Endothelial cell of umbilical vein (primary cell): ENCODE measurements around the gene CERS6. TPM values are rescaled to one million over a fixed set of nuclear protein-coding genes. Genes with fewer than 3 reads are reported as not detected.
"Not testable (repeated sequence)": the region's sequence is repeated elsewhere in the genome, so short reads cannot be mapped to it uniquely, and the experiment has no call there.

Experiments
- BruUV-seq: library from RNA; stranded (reverse); fragments of 400-500 nt; replicated peaks from 2 replicates; lab custom pipeline; 2021; lab: Mats Ljungman, UMichigan
- CTCF ChIA-PET: fragments of 300-600, 350-600 bp; sonication (Branson Sonifier 250); formaldehyde crosslinking; loops from one replicate; lab custom pipeline; 2021; ENCODE audit warnings: antibody characterized with exemption, inconsistent platforms; lab: Charles Lee
- POLR2A ChIA-PET: fragments of 300-600, 350-600 bp; sonication (Branson Sonifier 250); formaldehyde crosslinking; loops from one replicate; lab custom pipeline; 2021; ENCODE audit warnings: antibody characterized with exemption, inconsistent platforms; lab: Charles Lee
- DNase-seq: peaks from one replicate; pipeline ENCODE4 v3.0.0-alpha.2; 2011; ENCODE audit warnings: low read depth, low spot score
- FAIRE-seq: peaks from 2 replicates; lab custom pipeline; 2011; peaks lifted over from hg19 to GRCh38; lab: Jason Lieb, UNC
- H2AFZ ChIP-seq: 2 replicates; pipeline ENCODE4 v1.6.0; 2012; ENCODE audit warnings: low read depth, low read length, control low read depth, inconsistent platforms
- H3K27ac ChIP-seq: 2 replicates; pipeline ENCODE4 v1.5.1; 2011; ENCODE audit warnings: low read depth, mild to moderate bottlenecking, control low read depth, low read length, moderate library complexity; ENCODE audit not compliant: insufficient read depth
- H3K27me3 ChIP-seq, 2 experiments: 2 replicates each; pipeline versions ENCODE4 v1.6.0 to v1.6.1; 2011; ENCODE audit warnings: low read length in 2 of 2, mixed read lengths in 1 of 2; ENCODE audit not compliant: control insufficient read depth in 2 of 2, insufficient read depth in 2 of 2
- H3K36me3 ChIP-seq, 2 experiments: 2 replicates in 1 of 2; 3 replicates in 1 of 2; pipeline ENCODE4 v1.5.1; 2011; ENCODE audit warnings: low read length in 2 of 2, mild to moderate bottlenecking in 1 of 2, moderate library complexity in 1 of 2; ENCODE audit not compliant: control insufficient read depth in 2 of 2, insufficient read depth in 2 of 2; ENCODE audit errors: extremely low read depth in 1 of 2
- H3K4me1 ChIP-seq: 3 replicates; pipeline ENCODE4 v1.5.1; 2011; ENCODE audit warnings: mild to moderate bottlenecking, low read length; ENCODE audit not compliant: control insufficient read depth, insufficient read depth; ENCODE audit errors: extremely low read depth
- H3K4me2 ChIP-seq: 2 replicates; pipeline ENCODE4 v1.6.1; 2011; ENCODE audit warnings: low read length, control low read depth, mixed read lengths; ENCODE audit not compliant: insufficient read depth
- H3K4me3 ChIP-seq, 3 experiments: fragments of 200-600 bp in 1 of 3; sonication (generic), shearing (Covaris generic) in 1 of 3; replicated peaks in 1 of 3; 2 replicates each; pipeline ENCODE4 v1.5.1; 2011 to 2016; ENCODE audit warnings: control low read depth in 3 of 3, low read length in 3 of 3, mild to moderate bottlenecking in 2 of 3, inconsistent platforms in 1 of 3, low read depth in 1 of 3, moderate library complexity in 1 of 3; ENCODE audit not compliant: insufficient read depth in 1 of 3
- H3K79me2 ChIP-seq: 2 replicates; pipeline ENCODE4 v1.6.0; 2012; ENCODE audit warnings: low read length, inconsistent platforms; ENCODE audit not compliant: control insufficient read depth, insufficient read depth
- H3K9ac ChIP-seq: replicated peaks from 2 replicates; pipeline ENCODE3; 2011; ENCODE audit warnings: low read length, control low read depth; ENCODE audit not compliant: insufficient read depth; ENCODE audit errors: extremely low read depth
- H3K9me1 ChIP-seq: replicated peaks from 3 replicates; pipeline ENCODE4 v1.6.0; 2011; ENCODE audit warnings: mild to moderate bottlenecking, low read length; ENCODE audit not compliant: control insufficient read depth, insufficient read depth; ENCODE audit errors: extremely low read depth
- H3K9me3 ChIP-seq: replicated peaks from 2 replicates; pipeline ENCODE4 v1.5.1; 2012; ENCODE audit warnings: low read length, inconsistent platforms; ENCODE audit not compliant: control insufficient read depth, insufficient read depth
- H4K20me1 ChIP-seq: replicated peaks from 2 replicates; pipeline ENCODE3; 2011; ENCODE audit warnings: mild to moderate bottlenecking, low read length; ENCODE audit not compliant: control insufficient read depth, insufficient read depth; ENCODE audit errors: extremely low read depth
- EZH2 ChIP-seq: IDR thresholded peaks from 2 replicates; pipeline ENCODE4 v1.6.1; 2012; ENCODE audit warnings: borderline replicate concordance, low read depth, mild to moderate bottlenecking, moderate library complexity, low read length, inconsistent platforms; ENCODE audit not compliant: severe bottlenecking
- FOS ChIP-seq: IDR thresholded peaks from 2 replicates; pipeline ENCODE4 v1.6.1; 2011; ENCODE audit warnings: mild to moderate bottlenecking, low read length, moderate library complexity, borderline replicate concordance; ENCODE audit not compliant: insufficient read depth
- GATA2 ChIP-seq: IDR thresholded peaks from 2 replicates; pipeline ENCODE4 v1.7.0; 2011; ENCODE audit warnings: low read depth, mild to moderate bottlenecking, moderate library complexity, mixed read lengths, low read length; ENCODE audit not compliant: insufficient read length, insufficient read depth
- JUN ChIP-seq: IDR thresholded peaks from 2 replicates; pipeline ENCODE4 v1.6.1; 2011; ENCODE audit warnings: borderline replicate concordance, low read depth; ENCODE audit not compliant: insufficient read length, insufficient read depth
- MAX ChIP-seq: IDR thresholded peaks from 2 replicates; pipeline ENCODE4 v1.6.1; 2011; ENCODE audit not compliant: insufficient read depth, insufficient read length
- MYC ChIP-seq: IDR thresholded peaks from one replicate; pipeline ENCODE4 v1.6.1; 2011; ENCODE audit warnings: mild to moderate bottlenecking, low read depth, low read length
- POLR2A ChIP-seq: IDR thresholded peaks from 2 replicates; pipeline ENCODE4 v1.6.1; 2012; ENCODE audit warnings: low read depth, mild to moderate bottlenecking, control low read depth, low read length
- POLR2AphosphoS5 ChIP-seq: IDR thresholded peaks from 2 replicates; pipeline ENCODE4 v1.6.1; 2012; ENCODE audit warnings: low read depth, mild to moderate bottlenecking, control low read depth, low read length, moderate library complexity; ENCODE audit not compliant: insufficient read depth
- dilution Hi-C: fragments of 300-500 bp; cut with MboI; formaldehyde crosslinking; loops from one replicate; pipeline ENCODE4 v1.15.0; 2019; ENCODE audit warnings: low sequenced_read_pairs; ENCODE audit not compliant: extremely low pct_ligation_motif_present
- intact Hi-C: fragments of 100-400 bp; cut with micrococcal nuclease; formaldehyde crosslinking; loops from one replicate; pipeline ENCODE4 v1.10.0; 2022
- polyA plus RNA-seq, 4 experiments: library from polyadenylated mRNA; depleted of rRNA in 3 of 4; stranded (reverse) in 3 of 4; unstranded in 1 of 4; fragments of >200 nt; gene quantifications; 2 replicates each; pipeline versions ENCODE4 v1.2.1 to v1.2.3, GENCODE V29; 2011 to 2012; ENCODE audit warnings: missing spikeins in 1 of 4
- total RNA-seq: library from RNA; stranded (reverse); gene quantifications from 2 replicates; pipeline ENCODE4 v1.2.3, GENCODE V29; 2021
- TF ChIP-seq, protein P1 (sequence below), 2 donors: IDR thresholded peaks; 1 replicate in 1 of 2; 2 replicates in 1 of 2; pipeline ENCODE4 v1.5.1; 2011; ENCODE audit warnings: low read length in 2 of 2, mild to moderate bottlenecking in 2 of 2, moderate library complexity in 2 of 2, control low read depth in 1 of 2, inconsistent platforms in 1 of 2, low read depth in 1 of 2; ENCODE audit not compliant: insufficient read depth in 1 of 2; ENCODE audit errors: extremely low read depth in 1 of 2

The CERS6 gene
- total and polyA plus RNA-seq, 2 donors (not counting 3 experiments of a cell fraction or from before 2014, with no cell fraction given) = 2.7 to 11.7 TPM

- Histone ChIP-seq H4K20me1 (no peaks in the 10 kb centered on the region), H3K27ac (no peak overlapping the region), H3K9me3 (no peaks in the 10 kb centered on the region), H3K9me1 (no peaks in the 10 kb centered on the region), H3K27me3 (peaks cover 2 to 11% of the 10 kb centered on the region in 2 experiments), H3K9ac (no peak overlapping the region), H3K79me2 (no peaks in the 10 kb centered on the region), H3K36me3 (no peaks in the 10 kb centered on the region), H3K4me2 (no peak overlapping the region), H3K4me1 (no peaks in the 10 kb centered on the region), H3K4me3 (no peak overlapping the region), H2AFZ (no peak overlapping the region)
- intact Hi-C loops (no loop called here), dilution Hi-C loops (no loop called here)
- no TSS peak for BruUV-seq
- ChIA-PET CTCF (interaction anchor here (1.5 to 1.6 kb wide), 2 partner anchors 18 to 89 kb away, joined by 3 to 4 read pairs; no protein-coding TSS in a partner anchor), POLR2A (no interaction called here)
- TF ChIP-seq POLR2A (no peak), EZH2 (no peak), MAX (no peak), MYC (no peak), FOS (no peak), GATA2 (no peak), JUN (no peak), POLR2AphosphoS5 (no peak)
- TF ChIP-seq, protein P1, sequence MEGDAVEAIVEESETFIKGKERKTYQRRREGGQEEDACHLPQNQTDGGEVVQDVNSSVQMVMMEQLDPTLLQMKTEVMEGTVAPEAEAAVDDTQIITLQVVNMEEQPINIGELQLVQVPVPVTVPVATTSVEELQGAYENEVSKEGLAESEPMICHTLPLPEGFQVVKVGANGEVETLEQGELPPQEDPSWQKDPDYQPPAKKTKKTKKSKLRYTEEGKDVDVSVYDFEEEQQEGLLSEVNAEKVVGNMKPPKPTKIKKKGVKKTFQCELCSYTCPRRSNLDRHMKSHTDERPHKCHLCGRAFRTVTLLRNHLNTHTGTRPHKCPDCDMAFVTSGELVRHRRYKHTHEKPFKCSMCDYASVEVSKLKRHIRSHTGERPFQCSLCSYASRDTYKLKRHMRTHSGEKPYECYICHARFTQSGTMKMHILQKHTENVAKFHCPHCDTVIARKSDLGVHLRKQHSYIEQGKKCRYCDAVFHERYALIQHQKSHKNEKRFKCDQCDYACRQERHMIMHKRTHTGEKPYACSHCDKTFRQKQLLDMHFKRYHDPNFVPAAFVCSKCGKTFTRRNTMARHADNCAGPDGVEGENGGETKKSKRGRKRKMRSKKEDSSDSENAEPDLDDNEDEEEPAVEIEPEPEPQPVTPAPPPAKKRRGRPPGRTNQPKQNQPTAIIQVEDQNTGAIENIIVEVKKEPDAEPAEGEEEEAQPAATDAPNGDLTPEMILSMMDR (IDR thresholded peaks at IDR 0.05; ENCODE audit: extremely low read depth in 1 of 2, insufficient read depth in 1 of 2, low read depth in 1 of 2, low read length in 2 of 2) = no peak
- peak; percentile 72 for FAIRE-seq
- peak; percentile 50 for DNase-seq
These were observed 334.3 kb downstream of the CERS6 start for GRCh38 chr2:168790226-168790902.

GRCh38 chr2:168791140-168791539 lies 335.1 kb downstream of the CERS6 start:
- H3K9me3 ChIP-seq, H2AFZ ChIP-seq, H3K9ac ChIP-seq, FAIRE-seq, dilution Hi-C loops, H3K4me3 ChIP-seq, H3K4me2 ChIP-seq, H3K79me2 ChIP-seq, H3K9me1 ChIP-seq, H3K27ac ChIP-seq, H3K36me3 ChIP-seq, H4K20me1 ChIP-seq, BruUV-seq, intact Hi-C loops, POLR2A ChIA-PET, DNase-seq, H3K4me1 ChIP-seq: not testable (repeated sequence)
- peaks cover 2 to 11% of the 10 kb centered on the region in 2 experiments for H3K27me3 ChIP-seq
- CTCF ChIA-PET = interaction anchor here (1.5 kb wide), 1 partner anchor 88 kb away, joined by 3 read pairs; no protein-coding TSS in a partner anchor
